ENCODE data around the gene CORO2A.

Gene CORO2A

DNA sequence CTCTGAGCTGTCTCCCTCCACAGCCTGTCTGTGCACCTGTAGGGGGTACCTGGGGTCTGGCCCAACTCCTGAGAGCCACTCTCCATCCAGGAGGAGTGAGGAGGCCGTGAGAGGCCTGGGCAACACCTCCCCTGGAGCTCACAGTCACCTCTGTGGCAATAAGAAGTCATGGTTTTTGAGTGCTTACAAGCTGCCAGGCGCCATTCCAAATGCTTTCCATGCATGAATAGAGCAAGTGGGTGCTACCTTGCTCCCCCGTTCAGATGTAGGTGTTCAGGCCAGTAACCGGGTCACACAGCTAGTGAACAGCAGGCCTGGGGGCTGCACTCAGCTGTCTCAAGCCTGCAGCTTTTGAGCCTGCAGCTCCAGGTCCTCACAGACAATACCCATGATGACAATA, 30.6 kb downstream of the CORO2A start:
- Histone ChIP-seq H3K27ac (ENCODE audit: low read depth, low read length) (no peak overlapping the region), H3K27me3 (ENCODE audit: control insufficient read depth, low read length) (no peaks in the 10 kb centered on the region; the same call in 1 of the 2 replicates)

DNA sequence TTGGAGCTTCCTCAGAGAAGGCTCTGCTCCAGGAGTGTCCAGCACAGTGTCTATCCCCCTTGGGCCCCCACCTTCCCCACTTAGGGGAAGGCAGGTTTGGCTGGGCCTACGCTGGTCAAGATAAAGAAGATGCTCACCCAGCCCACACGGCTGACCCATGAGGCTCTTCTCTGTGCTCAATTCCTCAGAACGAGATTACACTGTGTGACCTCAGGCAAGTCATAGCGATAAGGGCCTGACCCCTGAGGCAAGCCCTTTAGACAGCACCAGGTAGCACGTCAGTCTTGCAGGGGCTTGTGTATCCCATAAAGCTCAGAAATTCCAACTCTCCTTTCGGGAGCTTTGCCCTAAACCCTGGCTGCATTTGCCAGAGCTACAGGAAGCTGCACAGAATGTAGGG, 32.6 kb downstream of the CORO2A start:
- Histone ChIP-seq H4K20me1 (ENCODE audit: control insufficient read depth, insufficient read depth, low read depth, low read length) (no peaks in the 10 kb centered on the region), H3K4me3 (ENCODE audit: low read length) (no peak overlapping the region), H3K4me1 (ENCODE audit: control insufficient read depth, low read length) (no peaks in the 10 kb centered on the region), H3K79me2 (ENCODE audit: control insufficient read depth, low read length) (no peaks in the 10 kb centered on the region), H3K4me2 (ENCODE audit: low read length) (no peak overlapping the region), H3K9me2 (replicated peaks; ENCODE audit: control insufficient read depth, low read length) (no peaks in the 10 kb centered on the region), H3K9me3 (ENCODE audit: control insufficient read depth, insufficient read depth, low read length) (no peaks in the 10 kb centered on the region), H3K27ac (ENCODE audit: low read depth, low read length) (no peak overlapping the region), H3F3A (ENCODE audit: control insufficient read depth, insufficient read depth) (no peaks in the 10 kb centered on the region), H3K36me3 (ENCODE audit: control insufficient read depth, low read length) (no peaks in the 10 kb centered on the region), H3K27me3 (ENCODE audit: control insufficient read depth, low read length) (no peaks in the 10 kb centered on the region)
- no peak for TF ChIP-seq CTCF (IDR thresholded peaks at IDR 0.05; ENCODE audit: low read depth, low read length, poor library complexity, severe bottlenecking)

More for the DNA sequence above, 30.6 kb downstream of the CORO2A start:
- Histone ChIP-seq H3K4me2 (ENCODE audit: low read length) (no peak overlapping the region), H3K79me2 (ENCODE audit: control insufficient read depth, low read length) (no peaks in the 10 kb centered on the region), H3K9me2 (replicated peaks; ENCODE audit: control insufficient read depth, low read length) (no peaks in the 10 kb centered on the region), H3K36me3 (ENCODE audit: control insufficient read depth, low read length) (no peaks in the 10 kb centered on the region), H3K4me3 (ENCODE audit: low read length) (no peak overlapping the region), H3F3A (ENCODE audit: control insufficient read depth, insufficient read depth) (no peaks in the 10 kb centered on the region), H3K4me1 (ENCODE audit: control insufficient read depth, low read length) (no peaks in the 10 kb centered on the region), H3K9me3 (ENCODE audit: control insufficient read depth, insufficient read depth, low read length) (no peaks in the 10 kb centered on the region), H4K20me1 (ENCODE audit: control insufficient read depth, insufficient read depth, low read depth, low read length) (no peaks in the 10 kb centered on the region)
- TF ChIP-seq EZH2phosphoT487 (IDR thresholded peaks at IDR 0.05; ENCODE audit: borderline replicate concordance, low read length) (no peak), CTCF (IDR thresholded peaks at IDR 0.05; ENCODE audit: low read depth, low read length, poor library complexity, severe bottlenecking) (no peak)

- Histone ChIP-seq H3K4me1 (ENCODE audit: control insufficient read depth, low read length) (no peaks in the 10 kb centered on the region), H3K4me3 (ENCODE audit: low read length) (no peak overlapping the region), H3K36me3 (ENCODE audit: control insufficient read depth, low read length) (no peaks in the 10 kb centered on the region), H3F3A (ENCODE audit: control insufficient read depth, insufficient read depth) (no peaks in the 10 kb centered on the region), H4K20me1 (ENCODE audit: control insufficient read depth, insufficient read depth, low read depth, low read length) (no peaks in the 10 kb centered on the region), H3K9me2 (replicated peaks; ENCODE audit: control insufficient read depth, low read length) (no peaks in the 10 kb centered on the region), H3K27me3 (ENCODE audit: control insufficient read depth, low read length) (no peaks in the 10 kb centered on the region), H3K79me2 (ENCODE audit: control insufficient read depth, low read length) (no peaks in the 10 kb centered on the region), H3K9me3 (ENCODE audit: control insufficient read depth, insufficient read depth, low read length) (no peaks in the 10 kb centered on the region), H3K27ac (ENCODE audit: low read depth, low read length) (no peak overlapping the region), H3K4me2 (ENCODE audit: low read length) (no peak overlapping the region)
- TF ChIP-seq CTCF (IDR thresholded peaks at IDR 0.05; ENCODE audit: low read depth, low read length, poor library complexity, severe bottlenecking) (no peak), EZH2phosphoT487 (IDR thresholded peaks at IDR 0.05; ENCODE audit: borderline replicate concordance, low read length) (no peak)
Measured at GRCh38 chr9:98159301-98159700, 33.1 kb downstream of the CORO2A start.
